ENCODE measurements around the gene PCDHA8. TPM values are rescaled to one million over a fixed set of nuclear protein-coding genes. Genes with fewer than 3 reads are reported as not detected.
"Not testable (repeated sequence)": the region's sequence is repeated elsewhere in the genome, so short reads cannot be mapped to it uniquely, and the experiment has no call there.

The PCDHA8 gene
- total RNA-seq, 1 donor, result under 0.01 TPM

- H3K4me3 ChIP-seq (ENCODE audit: low read depth, low read length), result peak overlapping the region; percentile 40
- peak; percentile 30 for TF ChIP-seq CTCF (IDR thresholded peaks at IDR 0.05; ENCODE audit: insufficient read depth, low read depth, low read length)
- DNase-seq (ENCODE audit: low read depth), result no peak
These were observed 39.5 kb upstream of the PCDHA8 start for GRCh38 chr5:140801494-140801841.

GRCh38 chr5:140802381-140802780, 38.6 kb upstream of the PCDHA8 start:
- H3K4me3 ChIP-seq (ENCODE audit: low read depth, low read length); DNase-seq (ENCODE audit: low read depth): not testable (repeated sequence)

- no peak for TF ChIP-seq CTCF (IDR thresholded peaks at IDR 0.05; ENCODE audit: insufficient read depth, low read depth, low read length)
- H3K4me3 ChIP-seq (ENCODE audit: low read depth, low read length), result no peak overlapping the region
- DNase-seq (ENCODE audit: low read depth), result no peak
These were observed 38.2 kb upstream of the PCDHA8 start for GRCh38 chr5:140802781-140803271.

GRCh38 chr5:140806834-140807775, 33.9 kb upstream of the PCDHA8 start, which contains the start of gene PCDHA4:
Gene PCDHA4, plus strand, starts transcription at chr5:140807068.
- peak; percentile 19 for DNase-seq (ENCODE audit: low read depth)
- peak within 1 kb of the TSS; percentile 32 for H3K4me3 ChIP-seq (ENCODE audit: low read depth, low read length)
- TF ChIP-seq CTCF (IDR thresholded peaks at IDR 0.05; ENCODE audit: insufficient read depth, low read depth, low read length), result peak; percentile 38

- not testable (repeated sequence) for H3K4me3 ChIP-seq (ENCODE audit: low read depth, low read length); DNase-seq (ENCODE audit: low read depth)
These were observed 32.6 kb upstream of the PCDHA8 start for GRCh38 chr5:140808241-140808888.

- DNase-seq (ENCODE audit: low read depth), result no peak
- H3K4me3 ChIP-seq (ENCODE audit: low read depth, low read length), result no peak overlapping the region
- TF ChIP-seq CTCF (IDR thresholded peaks at IDR 0.05; ENCODE audit: insufficient read depth, low read depth, low read length), result no peak
These were observed 32.1 kb upstream of the PCDHA8 start for GRCh38 chr5:140808889-140809291.

GRCh38 chr5:140821375-140822280, 19.4 kb upstream of the PCDHA8 start, which contains the start of gene PCDHA5:
Gene PCDHA5, plus strand, starts transcription at chr5:140821613.
- no peak within 1 kb of the TSS for H3K4me3 ChIP-seq (ENCODE audit: low read depth, low read length)
- no peak for DNase-seq (ENCODE audit: low read depth)
- peak; percentile 52 for TF ChIP-seq CTCF (IDR thresholded peaks at IDR 0.05; ENCODE audit: insufficient read depth, low read depth, low read length)

All from fibroblast of villous mesenchyme (primary cell).